Stimulated activated CD8-positive, alpha-beta memory T cell treated with anti-CD3 and anti-CD28 coated beads, Interleukin-7, amount 100 ng/mL, for 4 hours (primary cell): ENCODE measurements around the gene FBN1.

Experiments used
- DNase-seq, 2 donors: peaks; one replicate each; pipeline ENCODE4 v3.0.0-alpha.2; 2020; ENCODE audit warnings: low read depth in 2 of 2

FBN1 gene

GRCh38 chr15:48397841-48398240 lies 247.7 kb downstream of the FBN1 start:
- DNase-seq: no peak

DNA sequence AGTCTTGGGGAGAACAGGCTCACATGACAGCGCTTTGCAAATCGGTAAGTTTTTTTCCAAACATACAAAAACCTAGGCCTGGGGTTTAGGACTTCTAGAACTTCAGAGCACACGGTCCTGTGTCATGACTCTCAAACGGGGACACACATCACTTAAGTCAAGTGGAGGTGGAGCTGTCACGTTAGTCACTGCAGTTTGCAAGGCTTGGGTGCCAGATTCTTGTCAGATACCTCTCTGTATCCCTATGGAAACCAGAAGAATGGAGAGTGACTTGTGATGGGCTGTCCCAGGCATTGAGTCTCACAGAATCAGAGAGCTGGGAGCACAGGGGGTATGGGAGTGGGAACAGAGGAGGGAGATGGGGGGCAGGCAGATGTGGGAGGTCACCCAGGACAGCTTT lies 249.5 kb downstream of the FBN1 start:
- no peak for DNase-seq

- DNase-seq: no peak
These were observed 249.9 kb downstream of the FBN1 start for GRCh38 chr15:48395521-48396011.

DNA sequence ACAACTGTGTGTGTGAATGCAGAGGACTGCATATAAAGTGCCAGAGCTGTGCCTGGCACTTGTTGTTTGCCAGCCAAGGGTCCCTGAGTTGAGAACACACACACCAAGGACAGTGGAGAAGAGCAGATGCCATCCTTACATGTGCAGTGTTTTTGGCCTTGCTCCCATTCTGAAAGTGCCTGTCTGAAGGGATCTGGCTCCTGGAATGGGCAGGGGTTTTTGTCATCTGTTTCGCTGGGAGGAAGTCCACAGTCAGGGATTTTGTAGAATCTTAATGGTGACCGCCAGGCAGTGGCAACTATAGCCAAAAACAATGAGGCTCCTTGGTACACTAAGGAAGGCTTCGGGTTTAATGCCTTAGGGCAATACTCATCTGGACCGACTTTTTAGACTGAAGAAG lies 250.5 kb downstream of the FBN1 start:
- no peak for DNase-seq

DNA sequence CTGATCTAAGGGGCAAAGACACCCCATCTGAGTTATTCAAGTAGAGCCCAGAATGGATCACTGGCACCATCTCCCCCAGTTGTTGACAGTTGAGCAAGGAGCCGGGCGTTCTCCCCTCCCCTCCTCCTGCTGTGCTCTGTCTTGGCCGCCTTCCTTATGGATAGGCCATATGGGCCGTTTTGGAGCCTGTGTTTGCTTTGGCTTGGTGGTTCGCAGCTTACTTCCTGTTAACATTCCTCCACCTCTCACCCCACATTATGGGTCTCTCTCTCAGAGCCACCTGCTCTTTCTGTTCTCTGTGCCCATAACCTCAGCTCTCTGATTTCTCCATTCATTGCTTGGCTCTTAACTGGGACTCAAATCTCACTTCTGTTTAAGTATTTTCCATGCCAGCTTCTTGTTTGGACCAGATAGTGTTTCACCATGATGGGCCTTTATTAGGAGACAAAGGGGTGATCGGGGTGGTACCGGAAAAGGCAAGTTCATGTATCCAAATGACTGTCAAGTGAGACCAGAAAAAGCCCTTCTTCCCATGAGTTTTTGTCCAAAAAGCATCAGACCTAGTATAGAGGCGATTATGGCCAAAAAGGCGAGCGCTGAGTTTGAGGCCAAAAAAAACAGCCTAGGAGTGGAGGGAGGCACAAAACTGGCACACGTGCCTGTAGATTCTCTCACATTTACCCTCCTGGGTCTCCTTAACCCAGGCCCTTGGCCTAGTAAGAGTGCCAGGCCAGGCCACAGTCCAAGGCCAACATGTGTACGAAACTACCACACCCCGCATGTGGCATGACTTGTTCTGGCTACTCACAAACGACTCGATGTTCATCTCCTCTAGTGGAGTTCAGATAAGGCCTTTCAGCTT lies 251.6 kb downstream of the FBN1 start:
- no peak for DNase-seq

DNA sequence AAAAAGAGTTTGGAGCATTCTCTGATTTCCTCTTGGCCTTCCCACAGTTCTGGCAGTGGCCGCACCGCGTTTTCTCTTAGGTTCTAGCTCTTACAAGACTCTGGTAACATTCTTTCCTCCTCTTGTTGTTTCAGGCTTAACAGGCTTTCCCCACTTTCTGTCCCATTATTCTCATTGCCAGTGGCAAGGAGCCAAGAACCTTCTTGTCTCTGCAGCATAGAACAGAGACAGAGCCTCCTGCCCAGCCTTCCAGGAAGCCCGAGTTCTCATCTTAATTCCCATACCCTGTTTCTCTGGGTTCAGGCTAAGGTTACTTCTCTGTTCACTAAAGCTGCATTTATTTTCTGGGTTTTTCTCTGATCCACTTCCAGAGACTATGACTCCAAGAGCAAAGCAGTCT lies 253.2 kb downstream of the FBN1 start:
- no peak for DNase-seq

GRCh38 chr15:48391950-48392349 lies 253.6 kb downstream of the FBN1 start:
- DNase-seq: no peak

DNA sequence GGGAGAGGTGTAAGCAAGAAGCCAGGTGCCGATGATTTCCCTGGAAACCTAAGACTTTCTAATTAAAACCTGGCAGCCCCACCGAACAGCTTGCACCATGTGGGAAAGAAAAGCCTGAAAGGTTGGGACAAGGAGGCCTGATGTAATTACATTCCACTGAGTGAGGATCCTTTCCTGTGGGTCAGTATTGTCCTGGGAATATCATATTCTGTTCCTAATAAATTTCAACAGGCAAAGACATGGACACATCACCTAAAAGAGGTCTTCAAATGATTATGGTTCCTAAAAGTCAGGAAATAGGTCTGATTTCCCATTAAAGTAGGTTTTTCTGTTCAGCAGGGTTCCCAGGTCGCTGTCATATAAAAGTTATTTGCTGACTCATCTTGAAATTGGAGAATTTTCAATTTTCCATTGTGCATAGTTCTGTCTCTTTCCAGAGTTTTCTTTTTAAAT lies 255.8 kb downstream of the FBN1 start:
- DNase-seq: no peak

- DNase-seq: no peak
These were observed 256.6 kb downstream of the FBN1 start for GRCh38 chr15:48388910-48389309.

DNA sequence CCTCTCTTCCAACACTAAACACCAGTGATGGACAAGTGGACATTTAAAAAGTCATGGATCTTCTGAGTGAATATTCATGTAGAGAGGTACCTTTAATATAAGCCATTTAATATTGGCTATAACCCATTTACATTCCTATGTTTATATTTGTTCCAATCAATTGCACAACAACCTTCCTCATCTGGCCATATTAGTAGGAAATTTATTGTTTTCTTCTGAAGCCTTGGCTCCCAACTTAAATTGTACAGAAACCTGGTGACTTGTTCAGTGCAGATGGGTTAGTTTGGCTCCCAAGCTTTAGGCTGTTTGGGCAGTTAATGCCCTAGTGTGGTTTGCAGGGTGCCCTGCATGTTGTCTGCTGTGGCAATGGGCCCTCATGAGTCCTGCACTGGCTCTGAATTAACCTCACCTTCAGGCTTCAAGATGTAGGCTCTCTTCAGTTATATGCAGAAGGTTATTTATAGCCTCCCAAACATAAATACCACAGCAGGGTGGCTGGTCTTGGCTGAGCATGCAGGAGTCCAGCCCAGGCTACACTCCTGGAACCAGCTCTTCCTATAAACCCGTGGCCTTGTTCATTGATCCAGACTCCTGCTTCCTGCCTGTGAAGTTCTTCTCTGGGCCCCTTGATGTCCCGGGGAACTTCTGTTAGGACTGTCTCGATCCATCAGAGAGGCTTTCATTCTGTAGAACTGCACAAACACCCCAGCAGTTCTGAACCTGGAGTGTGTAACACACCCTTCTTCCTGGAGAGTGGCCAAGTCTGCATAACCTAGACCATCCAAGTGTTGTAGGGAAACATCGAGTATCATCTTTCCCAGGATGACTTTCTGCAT lies 257.3 kb downstream of the FBN1 start:
- DNase-seq: no peak

DNA sequence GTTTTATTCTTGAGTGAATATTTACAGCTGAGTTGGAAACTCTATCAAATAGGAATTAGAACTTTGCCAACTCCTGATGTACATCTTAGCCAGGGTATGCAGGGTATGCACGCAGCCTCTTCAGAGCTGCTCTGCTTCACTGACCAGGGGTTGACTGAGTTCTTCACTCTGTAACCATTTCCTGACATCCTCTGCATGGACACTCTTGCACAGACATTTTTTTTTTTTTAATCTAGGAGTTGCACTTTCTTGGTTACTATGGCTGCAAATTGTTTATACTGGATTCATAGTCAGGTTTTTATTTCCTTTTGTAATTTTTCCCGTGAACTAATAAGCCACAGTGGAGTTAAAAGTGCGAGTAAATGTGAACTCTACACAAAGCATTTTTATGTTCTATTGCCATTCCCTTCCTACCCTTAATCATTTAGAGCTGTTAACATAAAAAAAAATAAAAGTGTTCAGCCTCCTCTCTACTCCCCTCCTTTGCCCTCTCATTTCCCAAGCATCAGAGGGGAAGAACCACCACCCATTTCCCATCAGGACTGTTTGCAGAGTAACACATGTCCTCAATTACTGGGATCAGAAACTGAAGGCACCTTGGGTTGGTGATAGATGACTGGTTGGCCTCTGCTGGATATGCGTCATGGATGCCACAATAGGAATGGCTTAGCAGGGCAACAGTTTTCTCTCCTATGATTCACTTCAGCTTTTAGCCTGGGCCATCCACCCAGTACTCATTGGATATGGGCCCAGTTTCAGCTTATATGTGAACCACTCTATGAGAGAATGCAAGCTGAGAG lies 260.3 kb downstream of the FBN1 start:
- no peak for DNase-seq

DNA sequence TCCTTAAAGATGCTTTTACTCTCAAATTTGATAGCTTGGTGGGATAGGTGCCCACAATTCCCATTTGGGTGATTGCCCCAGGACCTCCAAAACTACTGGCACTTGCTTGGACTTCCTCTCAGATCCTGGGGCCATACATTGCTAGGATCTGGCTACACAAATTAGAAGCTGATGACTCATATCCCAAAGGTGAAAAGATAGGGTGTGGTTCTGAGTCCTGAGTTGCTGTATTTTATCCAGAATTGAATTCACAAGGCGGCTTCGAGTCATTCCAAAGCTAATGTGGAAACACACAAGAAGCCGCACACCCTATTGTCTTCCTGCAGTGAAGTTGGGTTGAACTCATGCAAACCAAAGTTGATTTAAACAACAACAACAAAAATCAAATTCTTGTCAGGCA lies 260.9 kb downstream of the FBN1 start:
- DNase-seq: no peak

DNA sequence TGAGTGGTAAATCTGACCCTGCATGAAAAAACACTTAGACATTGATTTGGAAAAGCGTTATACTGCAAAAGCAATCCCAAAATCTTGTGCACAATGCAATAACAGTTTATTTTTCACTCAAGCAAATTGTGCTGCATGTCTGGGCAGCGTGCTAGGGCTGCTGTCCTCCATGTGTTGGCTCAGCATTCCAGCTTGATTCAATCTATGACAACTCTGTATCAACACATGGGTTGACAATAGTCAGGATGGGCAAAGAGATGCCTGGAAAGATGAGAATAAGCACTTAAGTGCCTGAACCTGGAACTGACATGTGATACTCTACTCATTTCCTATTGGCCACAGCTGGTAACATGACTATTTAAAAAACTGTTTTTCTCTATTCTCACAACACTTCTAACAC lies 262.5 kb downstream of the FBN1 start:
- DNase-seq: no peak

- DNase-seq: no peak
These were observed 263.6 kb downstream of the FBN1 start for GRCh38 chr15:48381861-48382260.

DNA sequence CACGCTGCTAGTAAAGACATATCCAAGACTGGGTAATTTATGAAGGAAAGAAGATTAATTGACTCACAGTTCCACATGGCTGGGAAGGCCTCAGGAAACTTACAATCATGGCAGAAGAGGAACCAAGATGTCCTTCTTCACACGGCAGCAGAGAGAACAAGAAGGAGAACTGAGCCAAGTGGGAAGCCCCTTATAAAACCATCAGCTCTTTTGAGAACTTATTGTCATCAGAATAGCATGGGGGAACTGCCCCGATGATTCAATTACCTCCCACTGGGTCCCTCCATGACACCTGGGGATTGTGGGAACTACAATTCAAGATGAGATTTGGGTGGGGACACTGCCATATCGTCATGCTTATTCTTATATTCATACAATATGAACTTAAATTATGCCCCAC lies 265.3 kb downstream of the FBN1 start:
- no peak for DNase-seq

GRCh38 chr15:48375767-48376166 lies 269.7 kb downstream of the FBN1 start:
- no peak for DNase-seq

GRCh38 chr15:48374472-48374871 lies 271.0 kb downstream of the FBN1 start:
- no peak for DNase-seq

GRCh38 chr15:48373821-48374451 lies 271.6 kb downstream of the FBN1 start:
- DNase-seq: no peak

GRCh38 chr15:48371961-48372360 lies 273.5 kb downstream of the FBN1 start:
- DNase-seq: no peak

DNA sequence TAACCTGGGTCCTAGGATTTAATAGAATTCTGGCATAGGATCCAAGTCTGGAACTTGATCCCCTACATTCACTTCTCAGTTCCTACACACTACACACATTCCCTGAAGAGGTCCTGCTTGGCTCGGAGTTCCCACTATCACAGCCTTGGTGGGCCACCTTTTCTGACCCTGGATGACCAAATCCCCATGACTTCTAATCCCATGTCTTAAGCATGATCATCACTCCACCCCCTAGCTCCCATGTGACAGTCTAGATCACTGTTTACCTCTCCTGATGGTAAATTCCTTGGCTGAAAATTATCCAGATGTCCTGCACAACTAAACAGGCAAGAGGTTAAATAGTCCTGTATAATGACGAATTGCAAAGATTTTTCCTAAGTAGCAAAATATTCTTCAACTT lies 274.0 kb downstream of the FBN1 start:
- no peak for DNase-seq

DNA sequence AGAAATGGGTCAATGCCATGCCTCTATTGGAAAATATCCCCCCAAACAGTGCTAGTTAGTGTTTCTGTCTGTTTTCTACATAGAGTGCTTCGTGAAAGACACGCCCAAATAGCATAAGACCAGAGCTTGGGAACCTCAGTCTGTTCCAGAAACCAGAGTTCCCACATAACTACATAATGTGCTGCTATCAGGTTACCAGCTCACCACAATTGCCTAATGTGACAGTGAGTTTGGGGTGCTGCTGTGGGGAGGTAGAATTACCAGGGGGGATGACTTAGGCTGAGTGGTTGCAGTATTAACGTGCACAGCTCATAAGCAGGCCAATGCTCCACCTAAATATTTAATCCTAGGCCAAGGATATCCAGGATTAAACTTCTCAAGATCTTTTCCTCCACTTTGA lies 275.0 kb downstream of the FBN1 start:
- DNase-seq: no peak
